T follicular helper cell (primary cell): ENCODE measurements around the gene RPS2.

Experiments used
- DNase-seq: peaks from one replicate; pipeline ENCODE4 v3.0.0-alpha.2; 2020; ENCODE audit warnings: low read depth

Gene RPS2

DNA sequence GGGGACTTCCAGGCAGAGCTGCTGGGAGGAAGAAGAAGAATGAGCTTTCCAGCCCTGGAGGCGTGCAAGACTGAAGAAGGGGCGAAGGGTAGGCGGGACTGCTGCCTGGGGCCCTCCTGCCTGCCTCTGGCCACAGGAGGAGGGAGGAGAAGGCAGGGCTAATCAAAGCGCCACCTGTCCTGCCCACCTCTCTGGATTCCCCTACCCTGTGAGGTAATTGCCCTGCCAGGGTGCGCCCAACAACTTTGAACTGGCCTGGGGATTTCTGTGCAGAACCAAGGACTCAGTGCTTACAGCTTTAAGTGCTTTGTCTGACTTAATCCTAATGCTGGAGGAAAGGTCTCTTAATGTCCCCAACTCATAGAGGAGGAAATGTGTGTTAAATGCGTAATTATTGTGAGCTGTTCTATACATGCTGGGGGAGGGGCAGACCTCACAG, 16.8 kb upstream of the RPS2 start, which contains the start of gene NOXO1:
NOXO1 (minus strand) TSS at position 72 of the 439 bp plus-strand sequence. CDS start 290 bp downstream, outside the sequence.
- DNase-seq = no peak

DNA sequence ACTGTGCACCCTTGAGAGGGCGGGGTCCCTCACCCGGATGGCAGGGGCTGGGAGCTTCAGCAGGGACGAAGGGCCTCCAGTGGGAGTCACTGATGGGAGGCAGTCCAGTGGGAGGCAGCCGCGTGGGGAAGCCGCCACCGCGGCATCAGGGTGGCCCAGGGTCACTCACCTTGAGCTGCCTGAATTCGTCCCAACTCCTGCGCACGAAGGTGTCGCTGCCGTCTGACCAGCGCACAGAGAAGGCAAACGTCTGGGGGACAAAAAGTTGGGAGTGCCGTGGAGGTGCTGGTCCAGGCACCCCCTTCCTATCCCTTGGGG, 16.1 kb upstream of the RPS2 start:
- no peak for DNase-seq

DNA sequence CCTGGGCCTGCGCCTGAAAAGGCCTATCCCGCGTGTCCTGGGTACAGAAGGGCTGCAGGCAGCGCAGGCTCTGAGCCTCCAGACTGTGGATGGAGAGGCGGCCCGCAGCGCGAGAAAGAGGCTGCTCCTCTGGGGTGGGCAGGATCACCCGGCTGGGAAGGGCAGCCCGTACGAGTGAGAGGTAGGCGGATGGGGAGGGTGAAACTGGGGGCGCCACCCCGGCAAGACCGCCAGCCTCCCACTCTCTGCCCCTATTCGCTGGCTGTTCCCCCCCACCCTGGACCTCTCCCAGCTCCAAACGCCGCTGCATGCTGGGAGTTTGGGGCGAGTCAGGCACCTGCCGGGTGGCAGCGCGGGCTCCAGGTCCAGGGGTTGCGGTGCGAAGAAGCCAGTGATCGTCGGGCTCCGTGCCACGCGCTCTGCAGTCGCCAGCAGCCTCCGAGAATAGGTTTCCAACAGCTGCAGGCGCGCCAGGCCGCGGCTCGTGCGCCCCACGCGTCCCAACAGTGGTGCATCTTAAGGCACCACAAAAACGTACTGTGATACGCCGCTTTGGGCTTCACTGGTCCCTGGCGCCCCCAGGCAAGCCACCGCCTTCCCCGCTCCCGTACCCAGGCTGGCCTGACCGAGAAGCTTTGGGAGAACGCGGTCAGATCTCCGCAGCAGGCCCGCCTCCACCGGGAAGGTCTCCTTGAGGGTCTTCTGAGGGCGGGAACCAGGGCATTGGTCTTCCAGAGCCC, 15.6 kb upstream of the RPS2 start:
- no peak for DNase-seq

DNA sequence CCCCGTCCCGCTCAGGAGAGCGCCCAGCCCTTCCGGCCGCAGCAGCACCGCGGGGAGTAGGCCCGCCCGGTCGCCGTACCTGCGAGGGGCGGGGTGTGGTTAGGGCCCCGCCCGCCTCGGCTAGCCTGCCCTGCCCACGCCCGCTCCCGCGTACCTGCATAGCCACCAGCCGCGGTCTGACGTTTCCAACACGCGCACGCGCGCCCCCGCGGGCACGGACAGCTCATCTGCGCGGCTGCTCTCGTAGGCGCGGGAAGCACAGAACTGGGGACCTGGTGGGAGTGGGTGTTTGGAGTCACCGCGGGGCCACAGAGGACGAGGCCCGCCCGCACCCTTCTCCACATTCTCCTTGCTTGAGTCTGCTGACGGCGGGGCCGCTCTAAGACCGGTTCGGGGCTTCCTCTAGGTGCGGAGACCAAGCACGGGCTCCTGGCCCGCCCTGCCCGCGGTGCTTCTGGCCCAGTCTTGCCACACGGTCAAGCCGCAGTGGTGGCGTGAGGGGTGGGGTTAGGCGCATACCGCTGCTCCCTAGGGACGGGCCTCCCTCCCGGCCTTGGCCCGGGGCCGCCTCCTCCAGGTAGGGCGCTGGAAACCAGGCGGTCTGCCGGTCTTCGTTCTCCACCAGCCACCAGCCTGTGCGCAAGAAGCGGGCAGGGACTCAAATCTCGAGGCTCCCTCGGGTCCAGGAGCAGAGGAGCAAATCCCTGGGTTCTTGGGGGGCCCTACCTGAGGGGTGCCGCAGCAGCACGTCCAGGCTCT, 14.8 kb upstream of the RPS2 start:
- DNase-seq = no peak

DNA sequence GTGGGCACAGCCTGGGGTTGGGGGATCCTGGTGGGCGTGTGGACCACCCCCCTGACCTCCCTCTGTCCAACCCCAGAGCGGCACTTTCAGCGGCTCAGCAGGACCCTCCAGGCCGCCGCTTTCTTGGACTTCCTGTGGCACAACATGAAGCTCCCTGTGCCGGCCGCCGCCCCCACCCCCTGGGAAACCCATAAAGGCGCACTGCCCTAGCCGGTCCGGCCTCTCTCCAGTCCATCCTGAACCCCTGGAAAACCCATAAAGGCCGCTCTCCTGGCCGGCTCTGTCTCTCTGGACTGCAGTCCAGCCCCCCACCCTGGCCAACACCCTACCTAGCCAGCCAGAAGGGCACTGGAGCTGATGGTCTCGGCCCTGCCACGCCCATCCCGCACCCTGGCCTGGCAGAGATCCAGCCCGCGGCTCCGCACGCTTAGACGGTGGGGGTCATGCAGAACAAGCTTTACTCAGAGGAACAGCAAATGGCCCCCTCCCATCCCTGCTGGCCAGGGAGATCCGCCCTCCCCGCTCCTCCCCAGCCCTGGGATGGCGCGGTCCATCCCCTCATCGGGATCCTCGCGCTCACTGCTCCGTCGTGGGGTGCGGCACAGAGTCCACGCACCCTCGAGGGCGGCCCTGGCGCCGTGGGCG, 14.0 kb upstream of the RPS2 start:
- no peak for DNase-seq

DNA sequence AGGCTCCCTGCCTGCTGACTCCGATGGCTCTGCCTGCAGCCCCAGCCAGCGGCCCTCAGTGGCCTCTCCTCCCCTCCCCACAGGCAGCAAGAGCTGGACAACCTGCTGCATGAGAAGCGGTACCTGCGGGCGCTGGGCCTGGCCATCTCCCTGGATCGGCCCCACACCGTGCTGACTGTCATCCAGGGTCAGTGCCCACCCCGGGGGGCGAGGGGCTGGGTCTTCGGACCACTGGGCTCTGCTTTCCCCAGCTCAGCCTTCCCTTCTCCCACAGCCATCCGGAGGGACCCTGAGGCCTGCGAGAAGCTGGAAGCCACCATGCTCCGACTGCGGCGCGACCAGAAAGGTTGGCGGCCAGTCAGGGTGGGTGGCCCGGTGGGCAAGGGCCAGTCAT, 13.2 kb upstream of the RPS2 start:
- no peak for DNase-seq

DNA sequence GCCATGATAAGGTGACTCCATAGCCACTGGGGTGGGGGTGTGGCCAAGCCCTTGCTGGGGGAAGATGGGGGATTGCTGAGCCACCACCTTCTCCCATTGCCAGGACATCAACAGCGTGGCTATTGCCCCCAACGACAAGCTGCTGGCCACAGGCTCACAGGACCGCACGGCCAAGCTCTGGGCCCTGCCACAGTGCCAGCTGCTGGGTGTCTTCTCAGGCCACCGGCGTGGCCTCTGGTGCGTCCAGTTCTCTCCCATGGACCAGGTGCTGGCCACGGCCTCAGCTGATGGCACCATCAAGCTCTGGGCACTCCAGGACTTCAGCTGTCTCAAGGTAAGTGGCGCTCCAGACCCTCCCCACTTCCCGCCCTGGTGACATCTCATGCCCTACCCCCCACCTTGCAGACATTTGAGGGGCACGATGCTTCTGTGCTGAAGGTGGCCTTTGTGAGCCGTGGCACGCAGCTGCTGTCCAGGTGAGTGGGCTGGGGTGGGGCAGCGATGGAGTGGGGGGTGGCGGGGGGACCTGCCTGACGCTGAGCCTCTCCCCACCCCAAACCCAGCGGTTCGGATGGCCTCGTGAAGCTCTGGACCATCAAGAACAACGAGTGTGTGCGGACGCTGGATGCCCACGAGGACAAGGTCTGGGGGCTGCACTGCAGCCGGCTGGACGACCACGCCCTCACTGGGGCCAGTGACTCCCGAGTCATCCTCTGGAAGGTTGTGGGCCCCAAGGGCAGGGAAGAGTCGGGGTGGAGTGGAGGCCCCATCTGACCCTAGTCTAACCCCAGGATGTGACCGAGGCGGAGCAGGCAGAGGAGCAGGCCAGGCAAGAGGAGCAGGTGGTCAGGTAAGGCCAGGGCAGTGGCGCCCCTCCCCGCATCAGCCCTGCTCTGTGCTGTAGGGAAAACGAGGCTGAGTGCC, 12.6 kb upstream of the RPS2 start:
- DNase-seq = no peak

DNA sequence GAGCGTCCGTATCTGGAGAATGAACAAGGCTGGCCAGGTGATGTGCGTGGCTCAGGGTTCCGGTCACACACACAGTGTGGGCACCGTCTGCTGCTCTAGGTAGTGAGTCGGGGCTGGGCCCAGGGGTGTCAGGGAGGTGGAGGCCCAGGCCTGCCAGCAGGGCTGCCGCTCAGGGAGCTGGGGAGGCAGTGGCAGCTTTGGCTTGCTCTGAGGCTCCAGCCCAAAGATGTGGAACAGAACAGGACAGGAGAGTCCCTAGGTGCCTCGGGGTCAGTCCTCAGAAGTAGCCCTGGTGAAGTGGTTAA, 11.5 kb upstream of the RPS2 start:
- no peak for DNase-seq

DNA sequence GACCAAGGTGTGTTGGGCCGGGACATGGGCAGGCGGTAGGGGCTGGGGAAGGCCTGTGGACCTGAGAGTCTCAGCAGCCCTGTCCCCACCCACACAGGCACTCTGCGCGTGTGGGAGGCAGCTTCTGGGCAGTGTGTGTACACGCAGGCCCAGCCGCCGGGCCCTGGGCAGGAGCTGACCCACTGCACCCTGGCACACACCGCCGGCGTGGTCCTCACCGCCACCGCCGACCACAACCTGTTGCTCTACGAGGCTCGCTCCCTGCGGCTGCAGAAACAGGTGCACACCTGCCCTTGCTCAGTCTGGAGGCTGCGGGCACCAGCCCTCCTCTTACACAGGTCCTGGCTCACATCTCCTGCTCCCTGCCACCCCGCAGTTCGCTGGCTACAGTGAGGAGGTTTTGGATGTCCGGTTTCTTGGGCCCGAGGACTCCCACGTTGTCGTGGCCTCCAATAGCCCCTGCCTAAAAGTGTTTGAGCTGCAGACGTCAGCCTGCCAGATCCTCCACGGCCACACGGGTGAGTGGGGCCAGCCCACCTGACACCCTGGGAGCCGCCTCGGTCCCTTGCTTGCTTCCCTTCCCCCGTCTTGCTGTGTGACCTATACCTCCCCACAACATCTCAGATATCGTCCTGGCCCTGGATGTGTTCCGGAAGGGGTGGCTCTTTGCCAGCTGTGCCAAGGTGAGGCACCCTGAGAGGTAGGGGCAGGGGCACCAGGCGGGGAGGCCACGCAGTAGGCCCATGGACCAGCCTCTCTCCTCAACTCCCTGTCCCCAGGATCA, 11.0 kb upstream of the RPS2 start:
- no peak for DNase-seq

DNA sequence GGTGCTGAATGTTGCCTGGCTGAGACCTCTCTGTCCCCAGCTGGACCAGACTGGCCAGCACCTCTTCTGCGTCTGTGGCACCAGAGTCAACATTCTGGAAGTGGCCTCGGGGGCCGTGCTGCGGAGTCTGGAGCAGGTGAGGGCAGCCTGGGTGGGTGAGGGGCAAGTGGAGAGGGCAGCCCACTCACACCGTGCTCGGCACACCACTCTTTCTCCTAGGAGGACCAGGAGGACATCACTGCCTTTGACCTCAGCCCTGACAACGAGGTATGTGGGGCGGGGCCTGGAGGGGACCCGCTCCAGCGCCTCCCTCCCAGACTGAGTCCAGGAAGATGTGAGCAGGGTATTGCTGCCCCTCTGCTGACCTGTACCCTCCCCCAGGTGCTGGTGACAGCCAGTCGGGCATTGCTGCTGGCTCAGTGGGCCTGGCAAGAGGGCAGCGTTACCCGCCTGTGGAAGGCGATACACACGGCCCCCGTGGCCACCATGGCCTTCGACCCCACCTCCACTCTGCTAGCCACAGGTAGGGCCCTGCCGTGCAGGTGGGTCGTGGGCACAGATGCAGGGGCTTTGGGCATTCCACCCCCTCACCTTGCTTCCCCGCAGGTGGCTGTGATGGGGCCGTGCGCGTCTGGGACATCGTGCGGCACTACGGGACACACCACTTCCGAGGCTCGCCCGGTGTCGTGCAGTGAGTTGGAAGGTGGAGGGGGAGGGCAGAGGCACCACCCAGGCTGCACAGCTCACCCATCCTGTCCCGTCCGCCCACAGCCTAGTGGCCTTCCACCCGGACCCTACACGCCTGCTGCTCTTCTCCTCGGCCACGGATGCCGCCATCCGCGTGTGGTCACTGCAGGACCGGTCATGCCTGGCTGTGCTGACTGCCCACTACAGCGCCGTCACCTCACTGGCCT, 9.8 kb upstream of the RPS2 start:
- DNase-seq = no peak

DNA sequence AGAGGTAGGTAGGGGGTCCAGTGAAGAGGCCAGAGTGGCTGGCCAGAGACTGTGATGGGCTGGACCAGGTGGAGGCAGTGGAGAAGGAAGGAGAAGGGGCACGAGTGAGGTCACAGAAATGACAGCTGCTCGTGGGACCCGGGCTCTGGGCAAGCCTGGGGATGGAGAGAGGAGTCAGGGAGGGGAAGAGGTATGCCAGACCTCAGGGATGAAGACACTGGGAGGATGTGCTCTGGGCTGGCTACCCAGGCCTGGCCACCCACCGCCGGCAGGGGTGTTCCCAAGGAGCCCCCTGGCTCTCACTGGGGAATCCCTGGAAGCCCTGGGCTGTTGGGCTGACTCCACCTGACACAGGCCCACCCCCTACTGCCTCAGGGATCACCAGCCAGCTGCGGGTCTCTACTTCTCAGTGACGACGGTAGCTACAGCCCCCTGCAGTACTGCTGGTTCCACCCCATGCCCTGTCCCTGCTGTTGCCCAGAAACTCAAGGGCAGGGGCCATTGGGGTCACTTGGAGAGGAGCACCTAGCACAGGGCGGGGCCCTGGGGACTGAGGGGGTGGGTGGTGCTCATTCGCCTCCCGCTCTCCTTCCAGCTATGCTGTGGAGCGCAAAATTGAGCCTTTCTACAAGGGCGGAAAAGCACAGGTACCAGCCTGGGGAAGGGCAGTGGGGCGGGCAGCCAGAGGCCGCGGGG, 9.0 kb upstream of the RPS2 start:
- DNase-seq = no peak

DNA sequence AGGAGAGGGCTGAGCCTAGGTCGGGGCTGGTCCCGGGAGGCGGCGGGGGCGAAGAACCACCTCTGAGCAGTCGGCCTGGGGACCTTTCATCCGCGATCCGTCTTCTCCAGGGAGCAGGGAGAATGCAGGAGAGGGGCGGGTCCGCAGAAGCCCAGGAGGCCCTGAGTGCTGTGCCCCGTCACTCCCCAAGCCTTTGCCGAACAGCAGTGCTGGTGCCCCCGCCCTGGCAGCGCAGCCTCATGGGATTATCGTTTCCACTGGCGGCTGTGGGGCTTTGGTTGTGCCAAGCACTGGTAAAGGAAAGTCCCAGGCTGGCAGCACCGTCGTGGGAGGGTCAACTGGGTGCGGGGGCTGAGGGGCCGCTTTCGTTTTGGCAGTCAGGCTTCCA, 7.9 kb upstream of the RPS2 start:
- DNase-seq = no peak

DNA sequence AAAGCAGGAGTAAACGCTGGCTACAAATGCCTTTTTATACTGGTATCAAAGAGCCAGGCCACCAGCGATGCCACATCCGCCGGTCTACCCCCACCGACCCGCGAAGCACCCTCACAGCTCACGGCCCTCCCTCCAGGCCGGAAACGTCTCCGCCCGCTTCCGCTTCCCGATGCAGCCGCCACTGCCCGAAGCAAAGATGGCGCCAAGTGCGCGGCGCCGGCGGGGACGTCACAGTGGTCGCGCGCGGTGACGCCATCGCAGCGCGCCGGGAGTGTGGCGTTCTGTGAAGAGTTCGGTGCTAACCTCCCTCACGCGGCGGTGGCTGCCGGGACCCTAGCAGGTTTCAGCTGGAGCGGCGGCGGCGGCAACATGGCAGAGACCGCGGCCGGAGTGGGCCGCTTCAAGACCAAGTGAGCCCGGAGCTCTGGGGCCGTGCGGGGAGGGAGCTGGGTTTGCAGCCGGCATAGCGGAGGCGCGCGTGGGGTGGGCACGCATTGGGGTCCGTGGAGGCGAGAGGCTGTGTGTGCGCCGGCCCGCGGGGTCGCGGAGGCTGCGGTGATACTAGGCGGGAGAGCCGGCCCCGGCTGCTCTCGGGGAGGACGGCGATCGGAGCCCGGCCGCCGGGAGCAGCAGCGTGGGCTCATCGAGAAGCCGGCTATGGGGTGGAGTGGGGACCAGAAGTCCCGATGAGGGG, 7.3 kb upstream of the RPS2 start, which contains the start of gene TBL3:
TBL3 (plus strand) TSS at position 258 of the 694 bp plus-strand sequence; CDS start at position 370, 112 bp downstream.
- peak; percentile 94 for DNase-seq

DNA sequence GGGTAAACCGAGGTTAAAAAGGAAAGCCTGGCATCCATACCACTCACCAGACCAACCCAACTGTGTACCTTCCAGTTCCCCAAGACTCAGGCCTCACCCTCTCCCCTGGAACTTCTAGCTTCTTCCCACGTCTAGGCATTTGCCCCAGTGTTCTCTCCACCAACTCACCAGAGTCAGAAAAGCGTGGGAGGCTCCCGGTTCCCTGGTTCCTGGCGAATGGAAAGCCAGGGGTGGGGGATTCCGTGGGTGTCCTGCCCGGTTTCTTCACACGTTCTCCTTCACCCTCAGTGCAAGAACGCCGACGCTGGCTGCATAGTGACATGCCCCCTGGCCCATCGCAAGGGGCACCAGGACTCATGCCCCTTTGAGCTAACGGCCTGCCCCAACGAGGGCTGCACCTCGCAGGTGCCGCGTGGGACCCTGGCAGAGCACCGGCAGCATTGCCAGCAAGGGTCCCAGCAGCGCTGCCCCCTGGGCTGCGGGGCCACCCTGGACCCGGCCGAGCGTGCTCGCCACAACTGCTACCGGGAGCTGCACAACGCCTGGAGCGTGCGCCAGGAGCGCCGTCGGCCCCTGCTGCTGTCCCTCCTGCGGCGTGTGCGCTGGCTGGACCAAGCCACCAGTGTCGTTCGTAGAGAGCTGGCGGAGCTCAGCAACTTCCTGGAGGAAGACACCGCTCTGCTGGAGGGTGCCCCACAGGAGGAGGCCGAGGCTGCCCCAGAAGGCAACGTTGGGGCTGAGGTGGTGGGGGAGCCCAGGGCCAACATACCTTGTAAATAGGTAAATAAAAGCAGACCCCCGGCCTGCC, 3.7 kb upstream of the RPS2 start:
- no peak for DNase-seq

DNA sequence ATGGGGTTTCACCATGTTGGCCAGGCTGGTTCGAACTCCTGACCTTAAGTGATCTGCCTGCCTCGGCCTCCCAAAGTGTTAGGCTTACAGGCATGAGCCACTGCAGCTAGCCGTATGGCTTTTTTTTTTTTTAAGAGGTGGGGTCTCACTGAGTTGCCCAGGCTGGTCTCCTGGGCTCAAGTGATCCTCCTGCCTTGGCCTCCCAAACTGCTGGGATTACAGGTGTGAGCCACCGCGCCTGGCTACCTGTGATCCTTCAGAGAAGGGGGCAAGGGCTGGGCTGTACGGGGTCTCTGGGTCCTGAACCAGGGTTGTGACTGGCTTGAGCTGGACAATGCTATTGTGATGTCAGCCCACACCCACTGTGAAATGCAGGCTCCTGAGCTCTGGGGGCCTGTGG, 1.8 kb upstream of the RPS2 start, which contains the start of gene RNF151:
RNF151 (plus strand) TSS at position 397 of the 400 bp plus-strand sequence. CDS start 26 bp downstream, outside the sequence.
- no peak for DNase-seq

DNA sequence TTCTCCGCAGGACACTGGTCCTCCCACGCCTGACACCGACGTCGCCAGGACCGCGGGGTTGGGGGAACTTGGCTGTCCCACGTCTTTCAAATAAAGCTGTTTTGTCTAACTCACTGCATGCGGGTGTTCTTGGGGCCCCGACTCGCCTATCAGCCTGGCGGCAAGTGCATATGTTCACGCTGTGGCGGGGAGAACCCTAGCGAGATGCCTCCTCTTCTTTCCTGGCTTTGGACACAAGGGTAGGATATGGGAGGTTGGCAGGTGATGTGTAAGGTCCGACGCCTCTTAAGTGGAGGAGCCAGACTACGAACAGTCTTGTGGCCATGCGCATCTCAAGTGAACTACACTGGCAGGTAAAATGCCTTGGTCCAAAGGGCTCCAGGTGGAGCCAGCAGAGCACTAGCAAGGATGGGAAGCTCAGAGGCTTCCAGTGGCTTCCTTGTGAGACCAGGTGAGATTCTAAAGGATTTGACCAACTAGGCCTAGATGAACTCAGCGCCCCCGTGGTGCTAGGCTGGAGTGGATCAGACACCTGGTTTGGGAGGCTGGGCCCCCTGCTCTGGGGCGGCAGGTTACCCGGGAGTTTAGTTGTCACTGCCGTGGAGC, 873 bp upstream of the RPS2 start:
- DNase-seq = no peak

DNA sequence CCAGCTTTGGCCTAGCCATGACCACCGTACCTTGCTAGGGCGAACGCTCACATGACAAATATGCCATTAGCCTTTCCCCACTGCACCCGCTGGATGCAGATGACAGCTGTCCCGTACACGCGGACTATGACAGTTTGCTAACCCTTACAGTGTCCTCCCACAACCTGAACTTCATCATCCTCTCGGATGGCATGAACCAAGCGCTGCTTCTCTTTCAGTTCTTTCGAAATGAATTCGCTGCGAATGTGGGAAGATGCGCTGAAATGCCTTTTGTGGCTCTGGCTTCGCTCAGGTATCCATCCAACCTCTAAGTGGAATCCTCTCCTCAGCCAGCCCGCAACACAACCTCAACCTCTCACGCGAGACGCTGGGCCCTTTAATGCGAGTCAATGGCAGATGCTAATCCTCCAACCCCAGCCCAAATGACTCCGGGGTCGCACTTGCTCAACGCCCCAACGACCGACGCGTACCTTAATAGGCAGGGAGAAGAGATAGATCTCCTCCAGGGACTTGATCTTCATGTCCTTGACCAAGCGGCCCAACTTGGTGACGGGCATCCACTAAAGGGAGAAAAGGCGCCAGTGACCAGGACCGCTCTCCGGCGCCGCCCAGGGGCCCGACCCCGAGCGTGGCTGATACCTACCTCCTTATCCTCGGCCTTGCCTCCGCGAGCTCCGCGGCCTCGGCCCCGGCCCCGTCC, 670 bp downstream of the RPS2 start:
- DNase-seq = no peak
